GM12874 (cell line): ENCODE measurements around the gene PHF23.

ENCODE experiments used
- TF ChIP-seq, protein P1 (sequence below): IDR thresholded peaks from 2 replicates; pipeline ENCODE4 v1.5.1; 2011; ENCODE audit warnings: low read depth, mild to moderate bottlenecking, control low read depth, low read length, moderate library complexity; ENCODE audit not compliant: insufficient read depth

Gene PHF23

DNA sequence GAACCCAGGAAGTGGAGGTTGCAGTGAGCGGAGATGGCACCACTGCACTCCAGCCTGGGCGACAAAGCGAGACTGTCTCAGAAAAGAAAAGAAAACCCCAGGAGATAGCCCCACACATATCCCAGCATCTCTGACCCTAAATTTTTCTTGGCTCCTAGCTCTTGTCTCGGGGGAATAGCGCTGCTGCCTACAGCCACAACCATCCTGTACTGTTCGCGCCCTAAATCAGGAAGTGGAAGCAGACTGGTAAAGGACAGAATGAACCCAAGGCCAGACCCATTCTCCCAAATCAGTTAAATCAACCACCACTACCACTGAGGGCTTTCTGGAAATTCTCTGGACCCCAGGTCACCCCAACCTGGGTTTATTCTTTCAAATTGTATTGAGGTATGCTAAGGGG, 10.6 kb upstream of the PHF23 start:
- TF ChIP-seq, protein P1, sequence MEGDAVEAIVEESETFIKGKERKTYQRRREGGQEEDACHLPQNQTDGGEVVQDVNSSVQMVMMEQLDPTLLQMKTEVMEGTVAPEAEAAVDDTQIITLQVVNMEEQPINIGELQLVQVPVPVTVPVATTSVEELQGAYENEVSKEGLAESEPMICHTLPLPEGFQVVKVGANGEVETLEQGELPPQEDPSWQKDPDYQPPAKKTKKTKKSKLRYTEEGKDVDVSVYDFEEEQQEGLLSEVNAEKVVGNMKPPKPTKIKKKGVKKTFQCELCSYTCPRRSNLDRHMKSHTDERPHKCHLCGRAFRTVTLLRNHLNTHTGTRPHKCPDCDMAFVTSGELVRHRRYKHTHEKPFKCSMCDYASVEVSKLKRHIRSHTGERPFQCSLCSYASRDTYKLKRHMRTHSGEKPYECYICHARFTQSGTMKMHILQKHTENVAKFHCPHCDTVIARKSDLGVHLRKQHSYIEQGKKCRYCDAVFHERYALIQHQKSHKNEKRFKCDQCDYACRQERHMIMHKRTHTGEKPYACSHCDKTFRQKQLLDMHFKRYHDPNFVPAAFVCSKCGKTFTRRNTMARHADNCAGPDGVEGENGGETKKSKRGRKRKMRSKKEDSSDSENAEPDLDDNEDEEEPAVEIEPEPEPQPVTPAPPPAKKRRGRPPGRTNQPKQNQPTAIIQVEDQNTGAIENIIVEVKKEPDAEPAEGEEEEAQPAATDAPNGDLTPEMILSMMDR = no peak

DNA sequence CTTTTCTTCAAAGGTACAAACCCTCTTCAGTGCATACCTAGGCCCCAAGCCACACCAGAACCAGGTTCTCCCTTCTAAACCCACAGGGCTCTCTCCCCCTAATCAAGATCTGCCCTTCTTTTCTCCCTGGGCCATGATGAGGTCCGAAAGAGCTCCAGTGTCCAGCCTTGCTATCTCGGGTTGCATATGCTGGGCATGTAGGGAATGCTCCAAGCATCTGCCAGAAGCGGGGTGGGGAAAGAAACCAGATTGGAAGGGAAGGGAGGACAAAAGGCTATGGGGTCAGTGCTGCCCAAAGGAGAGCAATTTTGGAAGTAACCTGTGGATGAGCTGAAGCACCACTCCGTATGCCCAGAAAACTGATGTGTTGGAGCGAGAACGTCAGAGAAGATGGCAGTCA, 10.0 kb upstream of the PHF23 start:
- TF ChIP-seq, protein P1 = no peak

DNA sequence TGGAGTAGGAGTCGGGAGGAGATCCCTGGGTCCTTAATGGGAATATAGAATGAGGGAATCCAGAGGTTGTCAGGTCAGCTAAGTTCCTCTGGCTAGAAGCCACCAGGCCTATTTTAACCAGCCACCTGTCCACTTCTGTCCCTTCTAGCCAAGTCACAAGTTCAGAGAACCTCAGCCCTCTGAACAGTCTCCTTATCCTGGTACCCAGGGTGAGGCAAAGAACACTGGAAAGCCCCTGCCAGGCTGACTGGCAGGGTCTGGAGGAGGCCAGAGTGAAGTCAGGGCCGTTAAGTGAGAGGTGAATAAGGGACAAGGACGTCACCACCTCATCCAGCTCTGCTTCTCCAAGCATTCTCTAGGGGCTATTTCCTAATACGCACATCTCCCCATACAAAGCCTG, 9.5 kb upstream of the PHF23 start:
- TF ChIP-seq, protein P1 = no peak

DNA sequence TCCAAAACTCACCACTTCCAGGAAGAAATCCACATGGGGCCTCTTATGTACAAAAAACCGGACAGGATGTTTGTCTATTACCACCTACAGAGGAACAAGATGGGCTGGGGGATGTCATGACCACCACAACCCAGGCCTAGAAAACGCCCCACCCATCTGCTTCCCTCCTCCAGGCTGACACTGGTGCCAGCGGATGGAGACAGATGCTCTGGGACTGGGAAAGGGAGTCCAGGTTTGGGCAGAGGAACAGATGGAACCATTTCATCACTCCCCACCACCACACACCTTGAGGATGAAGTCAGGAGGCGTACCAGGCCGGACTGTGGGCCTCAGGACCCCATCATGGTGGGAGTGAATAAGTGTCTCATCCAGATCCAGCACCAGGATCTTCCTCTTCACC, 7.5 kb upstream of the PHF23 start:
- TF ChIP-seq, protein P1 = no peak

DNA sequence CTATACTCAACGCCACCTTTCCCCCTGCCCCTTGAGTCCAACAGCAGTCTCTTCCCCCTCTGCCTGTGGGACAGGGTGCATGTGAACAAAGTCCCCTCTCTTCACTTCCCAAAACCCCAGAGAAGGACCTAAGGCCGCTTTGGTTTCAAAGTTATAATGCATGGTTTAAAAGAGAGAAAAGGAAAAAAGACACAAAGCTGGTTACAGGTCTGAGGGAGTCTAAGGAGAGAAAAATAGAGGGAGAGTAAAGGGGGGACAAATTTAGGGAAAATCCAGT, 4.1 kb upstream of the PHF23 start:
- TF ChIP-seq, protein P1 = no peak

DNA sequence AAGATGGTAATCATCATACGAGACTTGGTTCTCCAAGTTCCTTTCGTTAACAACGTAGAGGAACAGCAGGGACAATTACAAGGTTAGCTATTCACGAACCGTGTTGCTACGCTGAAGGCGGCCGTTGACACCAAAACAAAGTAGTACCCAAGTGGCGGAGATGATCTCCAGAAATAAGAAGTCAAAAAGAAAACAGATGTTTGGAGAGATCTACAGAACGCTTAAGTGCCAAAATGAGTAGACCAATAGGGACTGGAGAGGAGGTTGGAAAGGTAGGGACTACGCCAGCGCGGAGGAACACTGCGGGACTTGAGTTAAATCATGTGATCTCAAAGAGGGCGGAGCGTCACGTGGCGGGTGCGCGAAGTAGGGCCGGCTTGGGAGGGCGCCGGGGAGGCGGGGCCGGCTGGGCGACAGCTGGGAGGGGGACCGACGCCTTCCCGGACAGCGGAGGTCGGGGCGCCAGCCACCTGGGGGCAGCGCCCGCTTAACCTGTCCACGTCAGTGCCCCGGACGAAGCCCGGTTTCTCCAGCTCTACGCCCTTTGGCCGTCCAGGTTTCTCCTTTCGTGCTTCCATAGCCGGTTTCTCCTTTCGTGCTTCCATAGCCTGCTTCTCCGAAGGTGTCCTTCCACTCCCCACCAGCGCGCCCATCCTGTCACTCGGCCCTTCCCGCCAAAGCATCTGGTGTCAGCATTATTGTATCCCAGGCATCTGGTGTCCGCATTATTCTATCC, 3.6 kb upstream of the PHF23 start:
- TF ChIP-seq, protein P1 = no peak

DNA sequence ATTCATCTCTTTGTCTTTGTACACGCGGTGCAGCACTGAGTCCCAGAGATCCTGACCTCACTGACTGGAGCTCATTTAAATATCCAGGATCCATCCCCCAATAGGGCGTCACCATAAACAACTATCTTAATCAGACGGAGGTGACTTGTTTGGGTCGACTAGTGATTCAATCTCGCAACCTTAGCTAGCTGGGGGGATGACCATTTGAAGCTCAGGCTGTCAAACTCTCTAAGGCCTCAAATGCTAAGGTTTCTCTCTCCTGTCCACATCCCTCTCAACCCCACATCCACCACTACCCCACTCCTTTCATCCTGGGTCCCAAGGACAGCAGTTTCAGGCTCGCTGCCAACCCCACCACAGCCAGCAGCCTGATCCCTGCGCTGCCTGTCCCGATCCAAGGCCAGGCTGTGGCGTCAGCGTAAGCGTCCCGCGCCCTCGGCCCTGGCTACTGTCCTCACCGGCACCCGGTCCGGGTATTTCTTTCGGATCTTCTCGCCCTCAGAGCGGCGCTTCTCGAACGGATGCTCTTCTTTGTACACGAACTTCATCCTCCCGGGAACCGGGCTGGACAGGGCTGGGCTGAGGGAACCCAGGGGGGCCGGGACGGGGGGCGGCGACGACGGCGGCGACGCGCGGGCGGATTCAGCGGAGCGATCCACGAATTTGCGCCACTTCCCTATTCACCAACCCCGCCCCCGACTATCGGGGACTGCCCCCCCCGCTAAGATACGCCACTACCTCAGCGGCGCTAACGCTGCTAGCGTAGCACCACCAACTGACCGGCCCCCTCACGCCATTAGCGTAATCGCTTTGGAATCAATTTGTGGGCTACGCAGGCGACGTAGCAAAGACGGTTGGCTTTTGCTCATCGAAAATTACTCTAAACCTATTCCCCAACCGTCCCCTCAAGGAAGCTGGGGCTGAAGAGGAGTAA, 2.8 kb upstream of the PHF23 start, which contains the start of gene GABARAP:
GABARAP (minus strand) TSS at position 667 of the 934 bp plus-strand sequence; CDS start at position 548, 119 bp downstream.
- TF ChIP-seq, protein P1 = no peak
